Heart left ventricle (tissue), 13 donors: Measurements from ENCODE around the gene FAM149B1.

Experiments
- CTCF ChIP-seq, 12 donors: fragments of 200-600 bp; sonication (generic) in 4 of 12; IDR thresholded peaks; one replicate each; pipeline versions ENCODE4 v1.5.0 to v1.8.0; 2018 to 2022; ENCODE audit warnings: antibody characterized with exemption in 12 of 12, mild to moderate bottlenecking in 5 of 12
- POLR2A ChIP-seq, 2 donors: fragments of 450-650 bp; IDR thresholded peaks; one replicate each; pipeline ENCODE4 v1.6.1; 2017; ENCODE audit warnings: antibody characterized with exemption in 2 of 2, mild to moderate bottlenecking in 2 of 2, moderate library complexity in 2 of 2
- donor health status: ischemic (EF 13 %, LVEDD 7.1; RV severe dilation, severe dysfunction).
- donor health status: DM: no; HTN: yes; CAD: no.
- donor health status: DM: no; HTN: no; CAD: no.
- donor health status: ischemic (EF 25% LVEDD 6.9; RV normal size, moderate dysfunction).
- donor health status: ischemic (EF 25% LVEDD 5.7; RV mildly dilated, moderate dysfunction).
- donor health status: ischemic (EF 35%, LVEDD 5.7; RV mildly dilated, moderate dysfunction).
- donor health status: nonischemic (EF 11% LVEDD 7.7; RV severe dilation, severe dysfunction).
- donor health status: DM: yes; HTN: yes; CAD: no.
- donor health status: PGD.
- donor health status: ischemic (EF 29% LVEDD 5.4; RV normal size, mild dysfunction).
- donor health status: nonischemic (EF 23%, LVEDD 6.1; RV moderate dilation, normal function).

- TF ChIP-seq CTCF (IDR thresholded peaks at IDR 0.05) (no peak), POLR2A (IDR thresholded peaks at IDR 0.05) (no peak)
These were observed 1.4 kb downstream of the FAM149B1 start for GRCh38 chr10:73169320-73169719.
